Common myeloid progenitor, CD34-positive (primary cell): ENCODE results near the gene TGFBRAP1.
A peak's percentile ranks its signal among the peaks of the same experiment; 100 is the strongest.

Experiments
- CTCF ChIA-PET: fragments of 350-600 bp; sonication (Branson Sonifier 250); formaldehyde crosslinking; loops from one replicate; lab custom pipeline; 2021; ENCODE audit warnings: antibody characterized with exemption; lab: Charles Lee
- POLR2A ChIA-PET: fragments of 350-600 bp; sonication (Branson Sonifier 250); formaldehyde crosslinking; loops from one replicate; lab custom pipeline; 2021; ENCODE audit warnings: antibody characterized with exemption; lab: Charles Lee
- DNase-seq, 3 donors: peaks; one replicate each; pipeline versions ENCODE4 v3.0.0 to v3.0.0-alpha.2; 2013
- H3K27ac ChIP-seq, 2 experiments: 1 replicate in 1 of 2; 2 replicates in 1 of 2; pipeline ENCODE4 v1.7.0; 2013; ENCODE audit warnings: inconsistent platforms in 2 of 2, low read length in 2 of 2, mild to moderate bottlenecking in 2 of 2, low read depth in 1 of 2, moderate library complexity in 1 of 2; ENCODE audit not compliant: severe bottlenecking in 2 of 2, insufficient read depth in 1 of 2, poor library complexity in 1 of 2
- H3K27me3 ChIP-seq, 5 experiments: replicated peaks in 2 of 5; 1 replicate in 3 of 5; 2 replicates in 2 of 5; pipeline versions ENCODE4 v1.6.1 to v1.7.0; 2013; ENCODE audit warnings: low read length in 4 of 5, mild to moderate bottlenecking in 2 of 5, moderate library complexity in 2 of 5, inconsistent platforms in 1 of 5; ENCODE audit not compliant: insufficient read depth in 5 of 5, control insufficient read depth in 4 of 5
- H3K36me3 ChIP-seq, 4 experiments: 1 replicate in 2 of 4; 2 replicates in 2 of 4; pipeline versions ENCODE4 v1.6.1 to v1.7.0; 2013; ENCODE audit warnings: low read length in 3 of 4, control low read depth in 1 of 4, mild to moderate bottlenecking in 1 of 4; ENCODE audit not compliant: control insufficient read depth in 4 of 4, insufficient read depth in 4 of 4
- H3K4me1 ChIP-seq, 4 experiments: 1 replicate in 3 of 4; 2 replicates in 1 of 4; pipeline versions ENCODE4 v1.6.1 to v1.7.1; 2013; ENCODE audit warnings: low read length in 3 of 4, mild to moderate bottlenecking in 3 of 4, control low read depth in 1 of 4, inconsistent platforms in 1 of 4, moderate library complexity in 1 of 4; ENCODE audit not compliant: control insufficient read depth in 4 of 4, insufficient read depth in 4 of 4; ENCODE audit errors: control extremely low read depth in 1 of 4
- H3K4me3 ChIP-seq, 7 experiments: 1 replicate in 4 of 7; 2 replicates in 3 of 7; pipeline versions ENCODE4 v1.5.1 to v1.7.0; 2013; ENCODE audit warnings: mild to moderate bottlenecking in 7 of 7, low read length in 6 of 7, moderate library complexity in 6 of 7, inconsistent platforms in 2 of 7, low read depth in 2 of 7, control low read depth in 1 of 7; ENCODE audit not compliant: insufficient read depth in 4 of 7, control insufficient read depth in 1 of 7; ENCODE audit errors: extremely low read depth in 1 of 7
- H3K9me3 ChIP-seq, 5 experiments: 1 replicate in 4 of 5; 2 replicates in 1 of 5; pipeline versions ENCODE4 v1.6.1 to v1.7.1; 2013; ENCODE audit warnings: low read length in 4 of 5, mild to moderate bottlenecking in 2 of 5, inconsistent platforms in 1 of 5, low read depth in 1 of 5, moderate library complexity in 1 of 5; ENCODE audit not compliant: control insufficient read depth in 4 of 5, insufficient read depth in 2 of 5; ENCODE audit errors: control extremely low read depth in 1 of 5
- WGBS: methylation state at CpG from one replicate; pipeline ENCODE4 v1.1.5; 2013; ENCODE audit not compliant: insufficient coverage; 5-methylcytosine and 5-hydroxymethylcytosine counted together

Gene TGFBRAP1

DNA sequence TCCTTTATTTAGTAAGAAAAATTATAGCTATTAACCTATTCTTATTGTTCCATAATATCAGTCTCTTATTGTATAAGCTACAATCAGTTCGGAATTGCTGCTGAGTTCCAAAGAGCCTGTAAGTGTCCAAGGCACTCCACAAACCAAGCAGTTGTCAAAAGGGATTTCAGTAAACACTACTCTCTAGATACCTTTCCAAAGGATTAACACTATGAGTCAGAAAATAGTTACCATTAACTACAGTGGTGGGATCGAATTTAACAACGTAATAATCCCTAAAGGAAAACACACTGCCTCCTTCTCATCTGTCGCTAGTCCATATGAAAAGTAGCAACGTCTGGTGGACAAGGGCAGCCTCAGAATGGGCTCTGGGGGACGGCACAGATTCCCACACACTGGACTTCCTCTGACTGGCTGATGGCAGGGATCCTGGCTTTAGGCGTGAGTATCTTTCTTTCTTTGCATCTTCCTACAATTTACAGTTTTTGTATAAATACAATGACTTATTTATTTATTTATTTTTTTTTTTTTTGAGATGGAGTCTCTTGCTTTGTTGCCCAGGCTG lies 8.8 kb downstream of the TGFBRAP1 start:
- DNase-seq, result no peak
- WGBS, result 91% methylated on average over 5 of the region's 7 CpGs
- no peak overlapping the region for H3K4me3 ChIP-seq
- H3K27me3 ChIP-seq, result no peaks in the 10 kb centered on the region
- peaks cover 3 to 31% (median 7%) of the 10 kb centered on the region in 4 experiments for H3K36me3 ChIP-seq
- peak overlapping the region in 1 of 2 experiments; percentile 41 for H3K27ac ChIP-seq
- ChIA-PET POLR2A (interaction anchor here (0.9 to 1.3 kb wide), 2 partner anchors 8 to 9 kb away, joined by 3 to 4 read pairs; partner anchors contain the start of gene TGFBRAP1), CTCF (interaction anchor here (0.9 to 2.0 kb wide), 6 partner anchors 10 to 25 kb away, joined by 3 to 8 read pairs (median 4); partner anchors contain the start of gene C2orf49)
- H3K9me3 ChIP-seq, result no peaks in the 10 kb centered on the region
- H3K4me1 ChIP-seq, result peaks cover 28 to 72% (median 48%) of the 10 kb centered on the region in 4 experiments

- DNase-seq, result no peak
- Histone ChIP-seq H3K4me1 (peaks cover 6 to 52% (median 25%) of the 10 kb centered on the region in 4 experiments), H3K36me3 (peaks cover 3 to 21% (median 4%) of the 10 kb centered on the region in 4 experiments), H3K9me3 (no peaks in the 10 kb centered on the region), H3K27me3 (no peaks in the 10 kb centered on the region), H3K27ac (peak overlapping the region in 1 of 2 experiments; percentile 37), H3K4me3 (peak overlapping the region in 1 of 7 experiments; percentile 28)
- ChIA-PET POLR2A (no interaction called here), CTCF (interaction anchor here (1.6 kb wide), 1 partner anchor 8 kb away, joined by 6 read pairs; no protein-coding TSS in a partner anchor)
- WGBS, result 100% methylated on average over 2 of the region's 3 CpGs
Measured at GRCh38 chr2:105317937-105318336, 11.6 kb downstream of the TGFBRAP1 start.

DNA sequence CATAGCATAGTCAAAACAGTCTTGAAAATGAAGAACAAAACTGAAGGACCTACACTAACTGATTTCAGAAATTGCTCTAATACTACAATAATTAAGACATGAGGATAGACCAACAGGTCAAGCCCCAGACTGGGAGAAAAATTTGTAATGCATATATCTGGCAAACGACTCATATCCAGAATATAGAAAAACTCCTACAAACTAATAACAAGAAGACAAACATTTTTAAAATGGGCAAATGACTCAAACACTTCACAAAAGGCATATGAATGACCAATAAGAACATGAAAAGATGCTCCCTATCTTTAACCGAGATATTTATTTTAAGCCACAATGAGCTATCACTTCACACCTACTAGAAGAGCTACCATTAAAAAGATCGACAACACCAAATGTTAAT lies 14.2 kb downstream of the TGFBRAP1 start:
- ChIA-PET CTCF (interaction anchor here (0.8 to 2.0 kb wide), 4 partner anchors 9 to 77 kb away, joined by 3 to 7 read pairs (median 3); no protein-coding TSS in a partner anchor), POLR2A (no interaction called here)
- peaks cover 2 to 33% (median 15%) of the 10 kb centered on the region in 4 experiments for H3K4me1 ChIP-seq
- no peak overlapping the region for H3K27ac ChIP-seq
- no peak overlapping the region for H3K4me3 ChIP-seq
- DNase-seq, result no peak
- H3K36me3 ChIP-seq, result peaks cover 0 to 11% (median 3%) of the 10 kb centered on the region in 4 experiments
- H3K27me3 ChIP-seq, result no peaks in the 10 kb centered on the region
- H3K9me3 ChIP-seq, result no peaks in the 10 kb centered on the region
- 100% methylated on average over 1 of the region's 3 CpGs for WGBS

DNA sequence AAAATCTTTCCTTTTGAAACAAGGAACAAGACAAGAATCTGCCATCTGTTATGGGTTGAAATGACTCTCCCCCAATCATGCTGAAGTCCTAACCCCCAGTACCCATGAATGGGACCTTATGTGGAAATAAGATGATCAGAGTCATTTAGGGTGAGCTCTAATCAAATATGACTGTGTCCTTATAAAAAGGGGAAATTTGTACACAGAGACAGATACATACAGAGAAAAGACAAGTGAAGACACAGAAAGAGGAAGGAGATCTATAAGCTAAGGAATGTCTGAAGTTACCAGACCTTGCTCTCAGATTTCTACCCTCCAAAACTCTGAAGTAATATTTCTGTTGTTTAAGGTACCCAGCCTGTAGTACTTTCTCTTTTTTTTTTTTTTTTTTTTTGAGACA lies 15.7 kb downstream of the TGFBRAP1 start:
- ChIA-PET POLR2A (interaction anchor here (0.6 to 1.0 kb wide), 3 partner anchors 9 to 15 kb away, joined by 3 to 4 read pairs (median 4); no protein-coding TSS in a partner anchor), CTCF (interaction anchor here (0.7 to 1.8 kb wide), 4 partner anchors 11 to 22 kb away, joined by 3 to 9 read pairs (median 3); partner anchors contain the start of gene TGFBRAP1)
- Histone ChIP-seq H3K4me3 (no peak overlapping the region), H3K4me1 (peaks cover 2 to 34% (median 21%) of the 10 kb centered on the region in 4 experiments), H3K36me3 (peaks cover 2 to 17% (median 8%) of the 10 kb centered on the region in 4 experiments), H3K27ac (no peak overlapping the region), H3K27me3 (no peaks in the 10 kb centered on the region), H3K9me3 (no peaks in the 10 kb centered on the region)
- peak in 2 of 3 donors; percentile 40 to 57 for DNase-seq

GRCh38 chr2:105309147-105309545 lies 20.4 kb downstream of the TGFBRAP1 start:
- H3K27me3 ChIP-seq, result no peaks in the 10 kb centered on the region
- H3K9me3 ChIP-seq, result no peaks in the 10 kb centered on the region
- ChIA-PET POLR2A (interaction anchor here (0.9 kb wide), 1 partner anchor 20 kb away, joined by 3 read pairs; the partner anchor contains the start of gene TGFBRAP1), CTCF (interaction anchor here (0.6 to 6.4 kb wide), 13 partner anchors 9 to 73 kb away, joined by 3 to 40 read pairs (median 6); partner anchors contain the start of gene TGFBRAP1)
- peak; percentile 49 to 77 (median 72) for DNase-seq
- no peak overlapping the region for H3K4me3 ChIP-seq
- peak overlapping the region in 1 of 2 experiments; percentile 55 for H3K27ac ChIP-seq
- WGBS, result 51% methylated on average over 4 of the region's 4 CpGs
- peaks cover 4 to 48% (median 34%) of the 10 kb centered on the region in 4 experiments for H3K36me3 ChIP-seq
- peaks cover 0 to 26% (median 24%) of the 10 kb centered on the region in 4 experiments for H3K4me1 ChIP-seq

DNA sequence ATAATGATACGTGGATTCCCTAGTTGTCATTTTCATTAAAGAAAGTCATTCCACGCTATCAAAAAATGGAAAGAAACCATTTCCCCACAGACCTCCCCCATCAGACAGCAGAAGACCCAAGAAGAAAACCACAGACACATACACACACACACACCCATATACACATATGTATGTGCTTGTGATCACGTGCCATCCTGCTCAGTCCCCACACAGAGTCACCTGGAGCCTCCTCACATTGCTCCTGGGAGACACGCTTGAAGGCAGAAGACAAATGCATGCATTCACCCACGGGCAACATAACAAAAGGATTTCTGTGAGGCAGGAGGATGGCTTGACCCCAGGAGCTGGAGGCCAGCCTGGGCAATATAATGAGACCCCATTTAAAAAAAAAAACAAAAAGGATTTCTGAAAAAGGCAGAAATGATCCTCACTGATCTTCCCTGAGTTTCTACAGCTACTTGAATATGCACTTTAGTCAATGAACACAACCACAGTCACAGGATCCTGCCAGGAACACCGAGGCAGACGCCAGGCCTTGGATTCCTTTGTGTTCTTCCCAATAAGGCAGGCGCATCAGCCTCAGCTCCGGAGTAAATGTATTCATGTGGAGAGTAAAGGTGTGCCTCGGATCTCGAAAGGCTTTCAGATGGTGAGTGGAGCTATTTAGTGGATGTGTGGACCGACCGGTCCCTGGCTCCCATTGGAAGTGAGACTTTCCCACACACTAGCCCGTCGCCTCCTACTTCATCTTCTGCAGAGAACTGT lies 21.0 kb downstream of the TGFBRAP1 start:
- 92% methylated on average over 9 of the region's 15 CpGs for WGBS

More for the DNA sequence above, 21.0 kb downstream of the TGFBRAP1 start:
- Histone ChIP-seq H3K4me1 (peaks cover 0 to 28% (median 22%) of the 10 kb centered on the region in 4 experiments), H3K27me3 (no peaks in the 10 kb centered on the region), H3K9me3 (no peaks in the 10 kb centered on the region), H3K36me3 (peaks cover 4 to 48% (median 36%) of the 10 kb centered on the region in 4 experiments), H3K4me3 (no peak overlapping the region), H3K27ac (peak overlapping the region in 1 of 2 experiments; percentile 55)
- ChIA-PET POLR2A (interaction anchor here (0.9 kb wide), 1 partner anchor 21 kb away, joined by 3 read pairs; the partner anchor contains the start of gene TGFBRAP1), CTCF (interaction anchor here (0.6 to 6.4 kb wide), 11 partner anchors 9 to 31 kb away, joined by 3 to 40 read pairs (median 6); partner anchors contain the start of gene TGFBRAP1)
- no peak for DNase-seq
